HCT116 (cell line): Measurements from ENCODE around the gene HSPG2. TPM values are rescaled to one million over a fixed set of nuclear protein-coding genes. Genes with fewer than 3 reads are reported as not detected.

ENCODE experiments used
- ATAC-seq: fragments of 200-7000 bp; cut with Tn5 transposase; 2 replicates; pipeline ENCODE4 v1.9.1; 2020; ENCODE audit warnings: mild to moderate bottlenecking, moderate library complexity
- BruUV-seq: library from RNA; stranded (reverse); fragments of 400-500 nt; replicated peaks from 2 replicates; lab custom pipeline; 2021; lab: Mats Ljungman, UMichigan
- CTCF ChIA-PET: fragments of 300-600 bp; sonication (Branson Sonifier 250); formaldehyde crosslinking; loops from one replicate; lab custom pipeline; 2021; ENCODE audit warnings: antibody characterized with exemption; lab: Charles Lee
- POLR2A ChIA-PET: fragments of 300-600, 350-600 bp; sonication (Branson Sonifier 250); formaldehyde crosslinking; loops from one replicate; lab custom pipeline; 2021; ENCODE audit warnings: antibody characterized with exemption; lab: Charles Lee
- RAD21 ChIA-PET, 2 experiments: fragments of 300-600 bp; sonication (Branson Sonifier 250); formaldehyde crosslinking; loops; one replicate each; lab custom pipeline; 2023; ENCODE audit warnings: low total read pairs in 2 of 2; ENCODE audit not compliant: uncharacterized antibody in 2 of 2, unreplicated experiment in 2 of 2, low non-redundant PET in 1 of 2; lab: Charles Lee
- DNase-seq: peaks from one replicate; pipeline ENCODE4 v3.0.0-alpha.2; 2010; ENCODE audit warnings: low read depth, low spot score
- H2AFZ ChIP-seq: fragments of 200-600 bp; shearing (Covaris generic), sonication (generic); 2 replicates; pipeline ENCODE4 v1.6.1; 2017; ENCODE audit warnings: low read depth, mixed run types, mixed read lengths, antibody characterized with exemption, low read length; ENCODE audit not compliant: poor library complexity, severe bottlenecking
- H3K27ac ChIP-seq: 2 replicates; pipeline ENCODE4 v1.5.1; 2012; ENCODE audit warnings: low read depth, low read length
- H3K27me3 ChIP-seq: fragments of 200-600 bp; sonication (generic); 2 replicates; pipeline ENCODE4 v1.6.1; 2016; ENCODE audit warnings: mixed run types, low read length, mixed read lengths; ENCODE audit not compliant: insufficient read depth
- H3K36me3 ChIP-seq, 2 experiments: fragments of 200-500 bp in 1 of 2; fragments of 200-600 bp in 1 of 2; sonication (Bioruptor generic) in 1 of 2; sonication (generic) in 1 of 2; 2 replicates each; pipeline versions ENCODE4 v1.5.1 to v1.6.1; 2014 to 2016; ENCODE audit warnings: low read length in 2 of 2, inconsistent platforms in 1 of 2, mixed read lengths in 1 of 2, mixed run types in 1 of 2; ENCODE audit not compliant: insufficient read depth in 2 of 2, control insufficient read depth in 1 of 2
- H3K4me1 ChIP-seq, 2 experiments: fragments of 200-600 bp in 1 of 2; sonication (generic) in 1 of 2; 2 replicates each; pipeline versions ENCODE4 v1.5.1 to v1.6.1; 2012 to 2017; ENCODE audit warnings: low read length in 2 of 2, inconsistent platforms in 1 of 2, mild to moderate bottlenecking in 1 of 2, mixed read lengths in 1 of 2, mixed run types in 1 of 2, moderate library complexity in 1 of 2; ENCODE audit not compliant: insufficient read depth in 2 of 2, control insufficient read depth in 1 of 2
- H3K4me2 ChIP-seq: fragments of 200-600 bp; sonication (generic); 2 replicates; pipeline ENCODE4 v1.6.1; 2017; ENCODE audit warnings: mixed run types, low read length, mixed read lengths
- H3K4me3 ChIP-seq, 2 experiments: fragments of 200-600 bp in 1 of 2; sonication (generic) in 1 of 2; replicated peaks in 1 of 2; 2 replicates each; pipeline ENCODE4 v1.5.1; 2011 to 2016; ENCODE audit warnings: low read length in 2 of 2, control low read depth in 1 of 2, low read depth in 1 of 2, mild to moderate bottlenecking in 1 of 2, mixed read lengths in 1 of 2, mixed run types in 1 of 2
- H3K79me2 ChIP-seq: fragments of 200-600 bp; sonication (generic); 2 replicates; pipeline ENCODE4 v1.6.1; 2017; ENCODE audit warnings: mild to moderate bottlenecking, mixed run types, low read length, moderate library complexity, mixed read lengths; ENCODE audit not compliant: insufficient read depth
- H3K9ac ChIP-seq: fragments of 200-600 bp; sonication (generic); 2 replicates; pipeline ENCODE4 v1.6.1; 2016; ENCODE audit warnings: low read length, mixed read lengths
- H3K9me2 ChIP-seq: fragments of 200-600 bp; sonication (generic), shearing (Covaris generic); 2 replicates; pipeline ENCODE4 v1.6.1; 2017; ENCODE audit warnings: mixed run types, mild to moderate bottlenecking, moderate library complexity; ENCODE audit not compliant: insufficient read depth
- H3K9me3 ChIP-seq, 2 experiments: fragments of 200-500 bp in 1 of 2; fragments of 200-600 bp in 1 of 2; sonication (Bioruptor generic) in 1 of 2; sonication (generic) in 1 of 2; 2 replicates each; pipeline ENCODE4 v1.6.1; 2014 to 2017; ENCODE audit warnings: low read length in 2 of 2, mixed read lengths in 2 of 2, inconsistent platforms in 1 of 2, low read depth in 1 of 2, mild to moderate bottlenecking in 1 of 2, mixed run types in 1 of 2, moderate library complexity in 1 of 2; ENCODE audit not compliant: control insufficient read depth in 1 of 2, insufficient read depth in 1 of 2
- H4K20me1 ChIP-seq: fragments of 200-600 bp; sonication (generic), shearing (Covaris generic); 2 replicates; pipeline ENCODE4 v1.6.1; 2017; ENCODE audit warnings: mixed run types, mild to moderate bottlenecking, moderate library complexity; ENCODE audit not compliant: insufficient read depth
- CBX3 ChIP-seq: IDR thresholded peaks from 2 replicates; pipeline ENCODE4 v1.6.1; 2012; ENCODE audit warnings: low read depth
- CEBPB ChIP-seq: IDR thresholded peaks from 2 replicates; pipeline ENCODE4 v1.6.1; 2012; ENCODE audit warnings: low read depth
- EGR1 ChIP-seq: IDR thresholded peaks from 2 replicates; pipeline ENCODE4 v1.6.1; 2012; ENCODE audit warnings: low read depth
- ELF1 ChIP-seq: IDR thresholded peaks from 2 replicates; pipeline ENCODE4 v1.6.1; 2012; ENCODE audit warnings: low read depth, borderline replicate concordance
- EZH2 ChIP-seq: fragments of 200-600 bp; sonication (generic); IDR thresholded peaks from 2 replicates; pipeline ENCODE4 v1.6.1; 2017; ENCODE audit warnings: antibody characterized with exemption, mixed run types
- EZH2phosphoT487 ChIP-seq: fragments of 200-600 bp; IDR thresholded peaks from 2 replicates; pipeline ENCODE4 v1.6.1; 2018; ENCODE audit warnings: antibody characterized with exemption, borderline replicate concordance
- FOSL1 ChIP-seq: IDR thresholded peaks from 2 replicates; pipeline ENCODE4 v1.6.1; 2012; ENCODE audit warnings: low read depth
- POLR2AphosphoS5 ChIP-seq: IDR thresholded peaks from 2 replicates; pipeline ENCODE4 v1.6.1; 2011; ENCODE audit warnings: mild to moderate bottlenecking, low read depth, low read length, moderate library complexity
- RAD21 ChIP-seq: IDR thresholded peaks from 2 replicates; pipeline ENCODE4 v1.6.1; 2012; ENCODE audit warnings: low read depth, mild to moderate bottlenecking
- SIN3A ChIP-seq: IDR thresholded peaks from 2 replicates; pipeline ENCODE4 v1.6.1; 2012; ENCODE audit warnings: low read depth
- YY1 ChIP-seq: IDR thresholded peaks from 2 replicates; pipeline ENCODE4 v1.6.1; 2011; ENCODE audit warnings: low read length, low read depth, moderate library complexity, mild to moderate bottlenecking; ENCODE audit not compliant: insufficient replicate concordance; ENCODE audit errors: extremely low read depth
- ZNF274 ChIP-seq: fragments of 200-500 bp; sonication (Bioruptor generic); IDR thresholded peaks from 2 replicates; pipeline ENCODE4 v1.6.1; 2014; ENCODE audit warnings: mild to moderate bottlenecking, low read depth, low read length, inconsistent platforms
- intact Hi-C: fragments of 100-400 bp; cut with micrococcal nuclease; formaldehyde crosslinking; loops from 2 replicates; pipeline ENCODE4 v1.10.0; 2022
- total RNA-seq: library from RNA; stranded (reverse); gene quantifications from one replicate; pipeline ENCODE4 v1.2.1, GENCODE V29; 2021; ENCODE audit not compliant: unreplicated experiment
- TF ChIP-seq, protein P1 (sequence below): IDR thresholded peaks from 2 replicates; pipeline ENCODE4 v1.6.1; 2011; ENCODE audit warnings: mild to moderate bottlenecking, low read length, moderate library complexity; ENCODE audit not compliant: insufficient replicate concordance; ENCODE audit errors: extremely low read depth
- TF ChIP-seq, protein P2 (sequence below): IDR thresholded peaks from 2 replicates; pipeline ENCODE4 v1.6.1; 2012; ENCODE audit warnings: low read depth
- TF ChIP-seq, protein P3 (sequence below): IDR thresholded peaks from 2 replicates; pipeline ENCODE4 v1.6.1; 2012
- TF ChIP-seq, protein P4 (sequence below): IDR thresholded peaks from 2 replicates; pipeline ENCODE4 v1.6.1; 2012
- TF ChIP-seq, protein P5 (sequence below), 3 experiments: fragments of 200-600 bp in 1 of 3; sonication (generic) in 1 of 3; IDR thresholded peaks in 2 of 3; conservative IDR thresholded peaks in 1 of 3; 2 replicates each; pipeline ENCODE4 v1.5.1; 2012 to 2017; ENCODE audit warnings: low read depth in 2 of 3, low read length in 2 of 3, antibody characterized with exemption in 1 of 3, borderline replicate concordance in 1 of 3, control low read depth in 1 of 3, mild to moderate bottlenecking in 1 of 3, mixed read lengths in 1 of 3, mixed run types in 1 of 3, moderate library complexity in 1 of 3; ENCODE audit not compliant: insufficient read depth in 1 of 3

HSPG2 gene
- total RNA-seq, 1 experiment from 2014 or later: 55.7 TPM

DNA sequence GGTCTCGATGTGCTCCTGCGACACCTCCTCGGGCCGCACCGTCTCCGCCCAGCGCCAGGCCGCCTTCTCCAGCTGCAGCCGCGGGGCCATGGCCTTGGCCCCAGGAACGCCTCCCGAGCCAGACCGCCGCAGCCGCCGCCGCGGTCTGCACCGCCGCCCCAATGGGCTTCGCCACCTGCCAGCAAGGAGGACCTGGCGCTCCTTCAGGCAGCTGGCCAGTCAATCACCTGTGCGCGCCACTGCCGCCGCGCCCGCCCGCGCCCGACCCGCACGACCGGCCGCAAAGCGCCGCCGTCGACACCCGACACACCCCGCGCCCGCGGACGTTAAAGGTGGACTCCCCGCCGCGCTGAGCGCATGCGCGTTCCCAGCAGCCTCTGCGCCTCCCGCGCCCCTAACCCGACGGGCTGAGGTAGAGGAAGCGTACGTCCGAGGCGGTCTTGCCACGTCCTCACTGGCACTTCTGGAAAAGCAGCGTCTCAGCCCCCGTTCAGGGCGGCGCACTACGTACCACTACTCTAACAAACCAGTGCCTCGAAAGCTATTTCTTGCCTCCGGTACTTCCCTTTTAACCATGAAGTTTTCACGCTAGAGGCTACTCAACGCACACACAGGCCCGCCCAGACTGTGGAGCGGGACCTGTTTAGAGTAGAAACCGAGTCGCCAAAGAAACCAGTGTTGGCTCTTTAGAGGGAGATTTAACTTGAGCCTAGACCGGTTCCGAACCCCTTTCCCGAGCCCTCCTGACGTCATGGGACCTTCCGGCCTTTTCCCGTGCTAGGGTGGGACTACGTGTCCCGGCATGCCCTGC lies 154.0 kb downstream of the HSPG2 start, which contains the start of gene USP48:
Gene USP48 (minus strand): TSS at position 282 of the 811 bp plus-strand sequence. CDS start 192 bp downstream, at position 90.
- Histone ChIP-seq H3K9ac (peak within 1 kb of the TSS; percentile 77), H4K20me1 (no peaks in the 10 kb centered on the region), H3K27me3 (no peaks in the 10 kb centered on the region), H3K4me3 (peak within 1 kb of the TSS; percentile 67 to 78), H3K9me3 (no peaks in the 10 kb centered on the region), H3K27ac (peak within 1 kb of the TSS; percentile 81), H2AFZ (no peak within 1 kb of the TSS), H3K79me2 (peaks cover 47% of the 10 kb centered on the region), H3K36me3 (no peaks in the 10 kb centered on the region), H3K4me2 (peak within 1 kb of the TSS; percentile 83), H3K9me2 (no peaks in the 10 kb centered on the region), H3K4me1 (peaks cover 10 to 32% of the 10 kb centered on the region in 2 experiments; a peak in 3 of 4 replicates)
- ChIA-PET RAD21 (interaction anchor here in 1 of 2 experiments (1.2 kb wide), 1 partner anchor 144 kb away, joined by 3 read pairs; no protein-coding TSS in a partner anchor), CTCF (no interaction called here), POLR2A (interaction anchor here (0.9 to 1.1 kb wide), 2 partner anchors 9 to 63 kb away, joined by 3 to 4 read pairs; no protein-coding TSS in a partner anchor)
- ATAC-seq (peak; percentile 87), DNase-seq (peak; percentile 92)
- intact Hi-C loops: loop anchor here (5.0 kb wide), 1 partner anchor 154 kb away; the partner anchor contains the start of gene HSPG2
- BruUV-seq: TSS peak; percentile 94
- TF ChIP-seq CBX3 (peak; percentile 8; the same call in 1 of the 2 replicates), ZNF274 (no peak), YY1 (peak; percentile 80), EGR1 (no peak), ELF1 (peak; percentile 68; the same call in 1 of the 2 replicates), RAD21 (no peak), EZH2 (no peak), SIN3A (peak; percentile 88), CEBPB (no peak), POLR2AphosphoS5 (peak; percentile 98), FOSL1 (no peak), EZH2phosphoT487 (no peak)
- TF ChIP-seq, protein P1, sequence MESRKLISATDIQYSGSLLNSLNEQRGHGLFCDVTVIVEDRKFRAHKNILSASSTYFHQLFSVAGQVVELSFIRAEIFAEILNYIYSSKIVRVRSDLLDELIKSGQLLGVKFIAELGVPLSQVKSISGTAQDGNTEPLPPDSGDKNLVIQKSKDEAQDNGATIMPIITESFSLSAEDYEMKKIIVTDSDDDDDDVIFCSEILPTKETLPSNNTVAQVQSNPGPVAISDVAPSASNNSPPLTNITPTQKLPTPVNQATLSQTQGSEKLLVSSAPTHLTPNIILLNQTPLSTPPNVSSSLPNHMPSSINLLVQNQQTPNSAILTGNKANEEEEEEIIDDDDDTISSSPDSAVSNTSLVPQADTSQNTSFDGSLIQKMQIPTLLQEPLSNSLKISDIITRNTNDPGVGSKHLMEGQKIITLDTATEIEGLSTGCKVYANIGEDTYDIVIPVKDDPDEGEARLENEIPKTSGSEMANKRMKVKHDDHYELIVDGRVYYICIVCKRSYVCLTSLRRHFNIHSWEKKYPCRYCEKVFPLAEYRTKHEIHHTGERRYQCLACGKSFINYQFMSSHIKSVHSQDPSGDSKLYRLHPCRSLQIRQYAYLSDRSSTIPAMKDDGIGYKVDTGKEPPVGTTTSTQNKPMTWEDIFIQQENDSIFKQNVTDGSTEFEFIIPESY: peak; percentile 74
- TF ChIP-seq, protein P2, sequence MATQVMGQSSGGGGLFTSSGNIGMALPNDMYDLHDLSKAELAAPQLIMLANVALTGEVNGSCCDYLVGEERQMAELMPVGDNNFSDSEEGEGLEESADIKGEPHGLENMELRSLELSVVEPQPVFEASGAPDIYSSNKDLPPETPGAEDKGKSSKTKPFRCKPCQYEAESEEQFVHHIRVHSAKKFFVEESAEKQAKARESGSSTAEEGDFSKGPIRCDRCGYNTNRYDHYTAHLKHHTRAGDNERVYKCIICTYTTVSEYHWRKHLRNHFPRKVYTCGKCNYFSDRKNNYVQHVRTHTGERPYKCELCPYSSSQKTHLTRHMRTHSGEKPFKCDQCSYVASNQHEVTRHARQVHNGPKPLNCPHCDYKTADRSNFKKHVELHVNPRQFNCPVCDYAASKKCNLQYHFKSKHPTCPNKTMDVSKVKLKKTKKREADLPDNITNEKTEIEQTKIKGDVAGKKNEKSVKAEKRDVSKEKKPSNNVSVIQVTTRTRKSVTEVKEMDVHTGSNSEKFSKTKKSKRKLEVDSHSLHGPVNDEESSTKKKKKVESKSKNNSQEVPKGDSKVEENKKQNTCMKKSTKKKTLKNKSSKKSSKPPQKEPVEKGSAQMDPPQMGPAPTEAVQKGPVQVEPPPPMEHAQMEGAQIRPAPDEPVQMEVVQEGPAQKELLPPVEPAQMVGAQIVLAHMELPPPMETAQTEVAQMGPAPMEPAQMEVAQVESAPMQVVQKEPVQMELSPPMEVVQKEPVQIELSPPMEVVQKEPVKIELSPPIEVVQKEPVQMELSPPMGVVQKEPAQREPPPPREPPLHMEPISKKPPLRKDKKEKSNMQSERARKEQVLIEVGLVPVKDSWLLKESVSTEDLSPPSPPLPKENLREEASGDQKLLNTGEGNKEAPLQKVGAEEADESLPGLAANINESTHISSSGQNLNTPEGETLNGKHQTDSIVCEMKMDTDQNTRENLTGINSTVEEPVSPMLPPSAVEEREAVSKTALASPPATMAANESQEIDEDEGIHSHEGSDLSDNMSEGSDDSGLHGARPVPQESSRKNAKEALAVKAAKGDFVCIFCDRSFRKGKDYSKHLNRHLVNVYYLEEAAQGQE: no peak
- TF ChIP-seq, protein P3, sequence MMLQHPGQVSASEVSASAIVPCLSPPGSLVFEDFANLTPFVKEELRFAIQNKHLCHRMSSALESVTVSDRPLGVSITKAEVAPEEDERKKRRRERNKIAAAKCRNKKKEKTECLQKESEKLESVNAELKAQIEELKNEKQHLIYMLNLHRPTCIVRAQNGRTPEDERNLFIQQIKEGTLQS: no peak
- TF ChIP-seq, protein P4, sequence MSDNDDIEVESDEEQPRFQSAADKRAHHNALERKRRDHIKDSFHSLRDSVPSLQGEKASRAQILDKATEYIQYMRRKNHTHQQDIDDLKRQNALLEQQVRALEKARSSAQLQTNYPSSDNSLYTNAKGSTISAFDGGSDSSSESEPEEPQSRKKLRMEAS: peak; percentile 84
- TF ChIP-seq, protein P5, sequence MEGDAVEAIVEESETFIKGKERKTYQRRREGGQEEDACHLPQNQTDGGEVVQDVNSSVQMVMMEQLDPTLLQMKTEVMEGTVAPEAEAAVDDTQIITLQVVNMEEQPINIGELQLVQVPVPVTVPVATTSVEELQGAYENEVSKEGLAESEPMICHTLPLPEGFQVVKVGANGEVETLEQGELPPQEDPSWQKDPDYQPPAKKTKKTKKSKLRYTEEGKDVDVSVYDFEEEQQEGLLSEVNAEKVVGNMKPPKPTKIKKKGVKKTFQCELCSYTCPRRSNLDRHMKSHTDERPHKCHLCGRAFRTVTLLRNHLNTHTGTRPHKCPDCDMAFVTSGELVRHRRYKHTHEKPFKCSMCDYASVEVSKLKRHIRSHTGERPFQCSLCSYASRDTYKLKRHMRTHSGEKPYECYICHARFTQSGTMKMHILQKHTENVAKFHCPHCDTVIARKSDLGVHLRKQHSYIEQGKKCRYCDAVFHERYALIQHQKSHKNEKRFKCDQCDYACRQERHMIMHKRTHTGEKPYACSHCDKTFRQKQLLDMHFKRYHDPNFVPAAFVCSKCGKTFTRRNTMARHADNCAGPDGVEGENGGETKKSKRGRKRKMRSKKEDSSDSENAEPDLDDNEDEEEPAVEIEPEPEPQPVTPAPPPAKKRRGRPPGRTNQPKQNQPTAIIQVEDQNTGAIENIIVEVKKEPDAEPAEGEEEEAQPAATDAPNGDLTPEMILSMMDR (IDR thresholded peaks at IDR 0.05 in 2 of 3, conservative IDR thresholded peaks at IDR 0.05 in 1 of 3; ENCODE audit: borderline replicate concordance in 1 of 3, insufficient read depth in 1 of 3, low read depth in 2 of 3, low read length in 2 of 3): no peak
